ENCODE results near the gene HIRIP3. TPM values are rescaled to one million over a fixed set of nuclear protein-coding genes. Genes with fewer than 3 reads are reported as not detected.
A peak's percentile ranks its signal among the peaks of the same experiment; 100 is the strongest.

The HIRIP3 gene
- total RNA-seq, 2 donors from 2014 or later: 30.1 to 38.7 TPM

GRCh38 chr16:30006095-30006473, 10.7 kb upstream of the HIRIP3 start:
- Mint-ChIP-seq H3K27ac (no peak overlapping the region), H3K36me3 (no peaks in the 10 kb centered on the region), H3K9me3 (no peaks in the 10 kb centered on the region)
- ATAC-seq (no peak), DNase-seq (ENCODE audit: low spot score in 2 of 2) (no peak)

GRCh38 chr16:30005341-30006094, 10.1 kb upstream of the HIRIP3 start:
- H3K36me3 Mint-ChIP-seq: no peaks in the 10 kb centered on the region
- peak; percentile 59 to 62 for ATAC-seq
- H3K9me3 Mint-ChIP-seq: no peaks in the 10 kb centered on the region
- H3K27ac Mint-ChIP-seq: no peak overlapping the region
- peak in 1 of 2 donors; percentile 44 for DNase-seq (ENCODE audit: low spot score in 2 of 2)

GRCh38 chr16:30004811-30005242, 9.4 kb upstream of the HIRIP3 start:
- ATAC-seq: peak; percentile 12 to 25
- Mint-ChIP-seq H3K9me3 (no peaks in the 10 kb centered on the region), H3K36me3 (no peaks in the 10 kb centered on the region), H3K27ac (peak overlapping the region in 1 of 2 donors; percentile 55)
- no peak for DNase-seq (ENCODE audit: low spot score in 2 of 2)

- H3K36me3 Mint-ChIP-seq: no peaks in the 10 kb centered on the region
- ATAC-seq (peak in 1 of 2 donors; percentile 4), DNase-seq (ENCODE audit: low spot score in 2 of 2) (no peak)
- H3K9me3 Mint-ChIP-seq: no peaks in the 10 kb centered on the region
- H3K27ac Mint-ChIP-seq: peak overlapping the region in 1 of 2 donors; percentile 55
These were observed 9.0 kb upstream of the HIRIP3 start for GRCh38 chr16:30004424-30004776.

- Mint-ChIP-seq H3K36me3 (no peaks in the 10 kb centered on the region), H3K9me3 (no peaks in the 10 kb centered on the region), H3K27ac (peak overlapping the region in 1 of 2 donors; percentile 69)
- DNase-seq (ENCODE audit: low spot score in 2 of 2): no peak
- no peak for ATAC-seq
These were observed 8.4 kb upstream of the HIRIP3 start for GRCh38 chr16:30003670-30004423.

- no peak for DNase-seq (ENCODE audit: low spot score in 2 of 2)
- Mint-ChIP-seq H3K9me3 (no peaks in the 10 kb centered on the region), H3K27ac (peak overlapping the region; percentile 67 to 69), H3K36me3 (peaks cover 0 to 4% of the 10 kb centered on the region in 2 donors)
- ATAC-seq: no peak
These were observed 7.4 kb upstream of the HIRIP3 start for GRCh38 chr16:30002614-30003346.

GRCh38 chr16:30000735-30001631, 5.6 kb upstream of the HIRIP3 start:
- ATAC-seq: no peak
- Mint-ChIP-seq H3K36me3 (peaks cover 11 to 15% of the 10 kb centered on the region in 2 donors), H3K9me3 (no peaks in the 10 kb centered on the region), H3K27ac (no peak overlapping the region)
- no peak for DNase-seq (ENCODE audit: low spot score in 2 of 2)

GRCh38 chr16:29999605-30000004, 4.2 kb upstream of the HIRIP3 start:
- DNase-seq (ENCODE audit: low spot score in 2 of 2) (no peak), ATAC-seq (no peak)
- H3K27ac Mint-ChIP-seq: peak overlapping the region in 1 of 2 donors; percentile 69
- no peaks in the 10 kb centered on the region for H3K9me3 Mint-ChIP-seq
- peaks cover 17 to 24% of the 10 kb centered on the region in 2 donors for H3K36me3 Mint-ChIP-seq

- ATAC-seq: no peak
- peak overlapping the region; percentile 98 to 99 for H3K27ac Mint-ChIP-seq
- H3K36me3 Mint-ChIP-seq: peaks cover 17 to 27% of the 10 kb centered on the region in 2 donors
These were observed 1.4 kb upstream of the HIRIP3 start for GRCh38 chr16:29996766-29997250.

GRCh38 chr16:29995911-29996765, 721 bp upstream of the HIRIP3 start, which contains the start of gene INO80E:
INO80E (plus strand) TSS chr16:29996241; CDS start chr16:29996311, 70 bp downstream.
- Mint-ChIP-seq H3K9me3 (no peaks in the 10 kb centered on the region), H3K36me3 (peaks cover 17 to 27% of the 10 kb centered on the region in 2 donors), H3K27ac (peak within 1 kb of the TSS; percentile 98 to 99)
- ATAC-seq (peak; percentile 99), DNase-seq (ENCODE audit: low spot score in 2 of 2) (peak; percentile 99)

More at GRCh38 chr16:29996766-29997250, 1.4 kb upstream of the HIRIP3 start:
- no peak for DNase-seq (ENCODE audit: low spot score in 2 of 2)
- no peaks in the 10 kb centered on the region for H3K9me3 Mint-ChIP-seq

GRCh38 chr16:29994600-29995323, 655 bp downstream of the HIRIP3 start:
- DNase-seq (ENCODE audit: low spot score in 2 of 2): peak in 1 of 2 donors; percentile 78
- ATAC-seq: peak in 1 of 2 donors; percentile 34
- peak overlapping the region; percentile 98 to 99 for H3K27ac Mint-ChIP-seq
- H3K36me3 Mint-ChIP-seq: peaks cover 17 to 27% of the 10 kb centered on the region in 2 donors
- H3K9me3 Mint-ChIP-seq: no peaks in the 10 kb centered on the region

GRCh38 chr16:29993903-29994599, 1.4 kb downstream of the HIRIP3 start:
- DNase-seq (ENCODE audit: low spot score in 2 of 2): no peak
- peaks cover 17 to 27% of the 10 kb centered on the region in 2 donors for H3K36me3 Mint-ChIP-seq
- peak overlapping the region; percentile 98 to 99 for H3K27ac Mint-ChIP-seq
- no peaks in the 10 kb centered on the region for H3K9me3 Mint-ChIP-seq
- no peak for ATAC-seq

- ATAC-seq (no peak), DNase-seq (ENCODE audit: low spot score in 2 of 2) (no peak)
- H3K9me3 Mint-ChIP-seq: no peaks in the 10 kb centered on the region
- H3K27ac Mint-ChIP-seq: peak overlapping the region; percentile 98 to 99
- H3K36me3 Mint-ChIP-seq: peaks cover 17 to 27% of the 10 kb centered on the region in 2 donors
These were observed 2.1 kb downstream of the HIRIP3 start for GRCh38 chr16:29993191-29993902.

Data from activated naive CD4-positive, alpha-beta T cell treated with anti-CD3 and anti-CD28 coated beads, Interleukin-2, amount 50 U/mL, for 72 hours (primary cell).